Measurements from ENCODE around the gene KCTD18.

KCTD18 gene

GRCh38 chr2:200466425-200467418, 43.1 kb downstream of the KCTD18 start:
- H3K4me1 ChIP-seq (ENCODE audit: control insufficient read depth in 2 of 2, insufficient read depth in 1 of 2, low read depth in 1 of 2, low read length in 2 of 2) = peaks cover 0 to 8% of the 10 kb centered on the region in 2 donors
- no peak overlapping the region for H3K14ac ChIP-seq (ENCODE audit: low read length)
- H3K23ac ChIP-seq (ENCODE audit: low read depth, low read length, poor library complexity) = no peak overlapping the region
- H4K91ac ChIP-seq (ENCODE audit: low read depth, low read length, poor library complexity) = no peak overlapping the region
- no peak overlapping the region for H2AK5ac ChIP-seq (ENCODE audit: low read depth, low read length)
- H2BK15ac ChIP-seq (ENCODE audit: low read length) = no peak overlapping the region
- H2BK12ac ChIP-seq (ENCODE audit: low read length) = no peak overlapping the region
- no peak overlapping the region for H3K9ac ChIP-seq (ENCODE audit: low read depth, low read length, poor library complexity)
- no peak overlapping the region for H3K27ac ChIP-seq (replicated peaks; ENCODE audit: low read length)
- peaks cover 0 to 79% of the 10 kb centered on the region in 2 donors for H3K36me3 ChIP-seq (replicated peaks in 1 of 2; ENCODE audit: control insufficient read depth in 2 of 2, insufficient read depth in 2 of 2, low read length in 2 of 2)
- H3K79me1 ChIP-seq (ENCODE audit: low read depth, low read length) = no peaks in the 10 kb centered on the region
- no peak overlapping the region for H2BK5ac ChIP-seq (ENCODE audit: low read length)
- no peak for DNase-seq (ENCODE audit: low spot score)
- no peak overlapping the region for H3K18ac ChIP-seq (ENCODE audit: low read length)
- H4K8ac ChIP-seq (ENCODE audit: low read depth, low read length) = no peak overlapping the region
- no CpG with 5 or more reads among the region's 12 CpGs for WGBS, 2 donors (ENCODE audit: extremely low coverage in 2 of 2, insufficient read length in 2 of 2, insufficient replicate concordance in 1 of 2)
- no peak overlapping the region for H3K4me3 ChIP-seq (ENCODE audit: low read length in 2 of 2)
- H3K4me2 ChIP-seq (ENCODE audit: insufficient read depth, low read length, poor library complexity, severe bottlenecking) = no peak overlapping the region
- H2AFZ ChIP-seq (ENCODE audit: low read length) = no peak overlapping the region
- no peak overlapping the region for H2BK120ac ChIP-seq (ENCODE audit: low read depth, low read length)
- no peaks in the 10 kb centered on the region for H3K27me3 ChIP-seq (ENCODE audit: control insufficient read depth in 3 of 3, insufficient read depth in 3 of 3, low read depth in 1 of 3, low read length in 3 of 3)
- no peaks in the 10 kb centered on the region for H3K9me3 ChIP-seq (replicated peaks in 1 of 2; ENCODE audit: control insufficient read depth in 2 of 2, insufficient read depth in 1 of 2, low read depth in 1 of 2, low read length in 2 of 2)
- no peak overlapping the region for H3K4ac ChIP-seq (ENCODE audit: low read length)

- WGBS, 2 donors (ENCODE audit: extremely low coverage in 2 of 2, insufficient read length in 2 of 2, insufficient replicate concordance in 1 of 2) = no CpG with 5 or more reads among the region's 2 CpGs
- Histone ChIP-seq H2AK5ac (ENCODE audit: low read depth, low read length) (no peak overlapping the region), H3K18ac (ENCODE audit: low read length) (no peak overlapping the region), H2BK120ac (ENCODE audit: low read depth, low read length) (no peak overlapping the region), H3K27ac (replicated peaks; ENCODE audit: low read length) (no peak overlapping the region), H3K14ac (ENCODE audit: low read length) (no peak overlapping the region), H2BK12ac (ENCODE audit: low read length) (no peak overlapping the region), H3K79me1 (ENCODE audit: low read depth, low read length) (no peaks in the 10 kb centered on the region), H4K8ac (ENCODE audit: low read depth, low read length) (no peak overlapping the region), H2AFZ (ENCODE audit: low read length) (no peak overlapping the region), H3K4ac (ENCODE audit: low read length) (no peak overlapping the region), H3K23ac (ENCODE audit: low read depth, low read length, poor library complexity) (no peak overlapping the region), H3K4me1 (ENCODE audit: control insufficient read depth in 2 of 2, insufficient read depth in 1 of 2, low read depth in 1 of 2, low read length in 2 of 2) (no peaks in the 10 kb centered on the region), H3K9me3 (replicated peaks in 1 of 2; ENCODE audit: control insufficient read depth in 2 of 2, insufficient read depth in 1 of 2, low read depth in 1 of 2, low read length in 2 of 2) (no peaks in the 10 kb centered on the region), H2BK15ac (ENCODE audit: low read length) (no peak overlapping the region), H3K9ac (ENCODE audit: low read depth, low read length, poor library complexity) (no peak overlapping the region), H3K27me3 (ENCODE audit: control insufficient read depth in 3 of 3, insufficient read depth in 3 of 3, low read depth in 1 of 3, low read length in 3 of 3) (no peaks in the 10 kb centered on the region), H3K4me3 (ENCODE audit: low read length in 2 of 2) (no peak overlapping the region), H3K4me2 (ENCODE audit: insufficient read depth, low read length, poor library complexity, severe bottlenecking) (no peak overlapping the region), H4K91ac (ENCODE audit: low read depth, low read length, poor library complexity) (no peak overlapping the region), H2BK5ac (ENCODE audit: low read length) (no peak overlapping the region), H3K36me3 (replicated peaks in 1 of 2; ENCODE audit: control insufficient read depth in 2 of 2, insufficient read depth in 2 of 2, low read length in 2 of 2) (peaks cover 0 to 74% of the 10 kb centered on the region in 2 donors)
- no peak for DNase-seq (ENCODE audit: low spot score)
Measured at GRCh38 chr2:200463452-200463851, 46.4 kb downstream of the KCTD18 start.

- Histone ChIP-seq H2BK12ac (ENCODE audit: low read length) (no peak overlapping the region), H3K27ac (replicated peaks; ENCODE audit: low read length) (no peak overlapping the region), H3K4me2 (ENCODE audit: insufficient read depth, low read length, poor library complexity, severe bottlenecking) (no peak overlapping the region), H3K18ac (ENCODE audit: low read length) (no peak overlapping the region), H3K27me3 (ENCODE audit: control insufficient read depth in 3 of 3, insufficient read depth in 3 of 3, low read depth in 1 of 3, low read length in 3 of 3) (no peaks in the 10 kb centered on the region), H3K4me1 (ENCODE audit: control insufficient read depth in 2 of 2, insufficient read depth in 1 of 2, low read depth in 1 of 2, low read length in 2 of 2) (no peaks in the 10 kb centered on the region), H3K14ac (ENCODE audit: low read length) (no peak overlapping the region), H3K4ac (ENCODE audit: low read length) (no peak overlapping the region), H3K9me3 (replicated peaks in 1 of 2; ENCODE audit: control insufficient read depth in 2 of 2, insufficient read depth in 1 of 2, low read depth in 1 of 2, low read length in 2 of 2) (no peaks in the 10 kb centered on the region), H2AK5ac (ENCODE audit: low read depth, low read length) (no peak overlapping the region), H3K4me3 (ENCODE audit: low read length in 2 of 2) (no peak overlapping the region), H2BK5ac (ENCODE audit: low read length) (no peak overlapping the region), H3K23ac (ENCODE audit: low read depth, low read length, poor library complexity) (no peak overlapping the region), H3K79me1 (ENCODE audit: low read depth, low read length) (no peaks in the 10 kb centered on the region), H3K9ac (ENCODE audit: low read depth, low read length, poor library complexity) (no peak overlapping the region), H4K91ac (ENCODE audit: low read depth, low read length, poor library complexity) (no peak overlapping the region), H2BK15ac (ENCODE audit: low read length) (no peak overlapping the region), H2AFZ (ENCODE audit: low read length) (no peak overlapping the region), H3K36me3 (replicated peaks in 1 of 2; ENCODE audit: control insufficient read depth in 2 of 2, insufficient read depth in 2 of 2, low read length in 2 of 2) (peaks cover 0 to 60% of the 10 kb centered on the region in 2 donors), H2BK120ac (ENCODE audit: low read depth, low read length) (no peak overlapping the region), H4K8ac (ENCODE audit: low read depth, low read length) (no peak overlapping the region)
- no peak for DNase-seq (ENCODE audit: low spot score)
- WGBS, 2 donors (ENCODE audit: extremely low coverage in 2 of 2, insufficient read length in 2 of 2, insufficient replicate concordance in 1 of 2) = no CpG with 5 or more reads among the region's 2 CpGs
Measured at GRCh38 chr2:200461846-200462710, 47.8 kb downstream of the KCTD18 start.

GRCh38 chr2:200459101-200459500, 50.8 kb downstream of the KCTD18 start:
- WGBS, 2 donors (ENCODE audit: extremely low coverage in 2 of 2, insufficient read length in 2 of 2, insufficient replicate concordance in 1 of 2) = no CpG with 5 or more reads among the region's 3 CpGs
- DNase-seq (ENCODE audit: low spot score) = no peak

More at GRCh38 chr2:200459101-200459500, 50.8 kb downstream of the KCTD18 start:
- H4K91ac ChIP-seq (ENCODE audit: low read depth, low read length, poor library complexity) = no peak overlapping the region
- H2BK15ac ChIP-seq (ENCODE audit: low read length) = no peak overlapping the region
- H3K79me1 ChIP-seq (ENCODE audit: low read depth, low read length) = no peaks in the 10 kb centered on the region
- H3K14ac ChIP-seq (ENCODE audit: low read length) = no peak overlapping the region
- no peak overlapping the region for H3K18ac ChIP-seq (ENCODE audit: low read length)
- H2BK5ac ChIP-seq (ENCODE audit: low read length) = no peak overlapping the region
- H3K27ac ChIP-seq (replicated peaks; ENCODE audit: low read length) = no peak overlapping the region
- H2AK5ac ChIP-seq (ENCODE audit: low read depth, low read length) = no peak overlapping the region
- H3K9me3 ChIP-seq (replicated peaks in 1 of 2; ENCODE audit: control insufficient read depth in 2 of 2, insufficient read depth in 1 of 2, low read depth in 1 of 2, low read length in 2 of 2) = peaks cover 0 to 2% of the 10 kb centered on the region in 2 donors
- H3K27me3 ChIP-seq (ENCODE audit: control insufficient read depth in 3 of 3, insufficient read depth in 3 of 3, low read depth in 1 of 3, low read length in 3 of 3) = no peaks in the 10 kb centered on the region
- H3K4me1 ChIP-seq (ENCODE audit: control insufficient read depth in 2 of 2, insufficient read depth in 1 of 2, low read depth in 1 of 2, low read length in 2 of 2) = no peaks in the 10 kb centered on the region
- no peak overlapping the region for H3K23ac ChIP-seq (ENCODE audit: low read depth, low read length, poor library complexity)
- no peak overlapping the region for H2AFZ ChIP-seq (ENCODE audit: low read length)
- no peak overlapping the region for H3K4ac ChIP-seq (ENCODE audit: low read length)
- no peak overlapping the region for H3K4me2 ChIP-seq (ENCODE audit: insufficient read depth, low read length, poor library complexity, severe bottlenecking)
- H3K36me3 ChIP-seq (replicated peaks in 1 of 2; ENCODE audit: control insufficient read depth in 2 of 2, insufficient read depth in 2 of 2, low read length in 2 of 2) = peaks cover 0 to 41% of the 10 kb centered on the region in 2 donors
- no peak overlapping the region for H3K9ac ChIP-seq (ENCODE audit: low read depth, low read length, poor library complexity)
- H2BK12ac ChIP-seq (ENCODE audit: low read length) = no peak overlapping the region
- no peak overlapping the region for H4K8ac ChIP-seq (ENCODE audit: low read depth, low read length)
- H2BK120ac ChIP-seq (ENCODE audit: low read depth, low read length) = no peak overlapping the region
- no peak overlapping the region for H3K4me3 ChIP-seq (ENCODE audit: low read length in 2 of 2)
